SH-SY5Y (cell line): ENCODE results near the gene DTHD1.

Source experiments
- GATA2 ChIP-seq: IDR thresholded peaks from 2 replicates; pipeline ENCODE4 v1.6.1; 2011; ENCODE audit warnings: mild to moderate bottlenecking, low read depth, low read length
- GATA3 ChIP-seq: IDR thresholded peaks from 2 replicates; pipeline ENCODE4 v1.6.1; 2011; ENCODE audit warnings: low read depth, mild to moderate bottlenecking, low read length, moderate library complexity

DTHD1 gene

DNA sequence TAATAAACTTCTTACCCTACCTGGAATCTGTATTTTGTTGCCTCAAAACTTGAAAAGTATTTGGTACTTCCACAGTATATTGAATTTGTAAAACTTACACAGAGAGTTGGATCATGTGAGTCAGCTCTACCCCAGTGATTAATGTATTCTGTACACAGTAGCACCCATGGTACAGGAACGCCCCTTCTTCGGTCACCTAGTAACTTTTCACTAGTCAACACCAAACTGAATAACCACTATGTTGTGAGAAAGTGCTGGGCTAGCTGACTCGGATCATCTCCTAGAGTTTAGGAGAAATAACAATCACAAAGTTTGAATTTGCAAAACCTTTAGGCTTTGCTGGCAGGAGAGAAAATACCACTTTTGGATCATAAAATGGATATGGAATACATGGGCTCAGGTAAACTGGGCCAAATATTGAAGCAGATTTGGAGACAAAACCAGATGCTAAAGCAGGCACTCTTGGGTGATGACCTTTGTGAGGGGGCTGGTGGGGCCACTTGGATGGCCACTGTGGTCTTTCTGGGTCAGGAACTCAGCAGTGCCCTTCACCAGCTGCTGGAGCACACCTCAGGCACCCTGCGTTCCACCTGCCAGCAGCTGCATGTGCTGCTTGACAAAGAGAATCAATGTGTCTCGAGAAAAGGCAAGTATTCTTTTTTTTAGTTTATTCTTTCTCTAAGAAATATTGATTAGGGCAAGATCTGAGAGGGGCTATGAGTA is at the start of gene DTHD1:
Gene DTHD1 (plus strand): TSS at position 233 of the 723 bp plus-strand sequence. CDS start 143 bp downstream, at position 376.
- TF ChIP-seq GATA3 (no peak), GATA2 (no peak)

DNA sequence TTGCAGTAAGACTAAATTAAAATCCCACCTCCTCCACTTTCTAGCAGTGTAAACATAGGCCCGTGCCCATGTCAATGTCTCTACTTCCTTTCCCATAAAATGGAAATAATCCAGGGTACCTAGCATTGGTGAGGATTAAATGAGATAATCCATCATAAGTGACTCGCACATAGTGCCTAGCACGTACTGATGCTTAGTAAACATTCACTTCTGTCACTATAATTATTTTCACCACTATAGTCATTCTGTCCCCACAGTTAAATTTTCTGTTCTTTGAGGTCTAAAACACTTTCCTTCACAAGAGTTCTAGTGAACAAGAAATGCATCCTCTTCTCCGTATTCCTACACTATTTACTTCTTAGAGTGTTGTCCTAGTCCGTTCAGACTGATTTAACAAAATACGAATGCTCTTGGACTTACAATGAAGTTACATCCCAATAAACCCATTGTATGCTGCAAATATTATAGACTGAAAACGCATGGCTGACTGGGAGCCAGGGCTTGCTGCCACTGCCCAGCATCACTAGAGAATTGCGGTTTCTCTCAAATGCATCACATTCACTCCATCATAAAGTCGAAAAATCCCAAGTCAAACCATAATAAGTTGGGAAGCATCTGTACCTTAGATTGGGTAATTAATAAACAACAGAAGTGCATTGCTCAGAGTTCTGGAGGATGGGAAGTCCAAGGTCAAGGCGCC is 47.7 kb upstream of the DTHD1 start:
- TF ChIP-seq GATA3 = no peak
- TF ChIP-seq GATA2 = no peak

DNA sequence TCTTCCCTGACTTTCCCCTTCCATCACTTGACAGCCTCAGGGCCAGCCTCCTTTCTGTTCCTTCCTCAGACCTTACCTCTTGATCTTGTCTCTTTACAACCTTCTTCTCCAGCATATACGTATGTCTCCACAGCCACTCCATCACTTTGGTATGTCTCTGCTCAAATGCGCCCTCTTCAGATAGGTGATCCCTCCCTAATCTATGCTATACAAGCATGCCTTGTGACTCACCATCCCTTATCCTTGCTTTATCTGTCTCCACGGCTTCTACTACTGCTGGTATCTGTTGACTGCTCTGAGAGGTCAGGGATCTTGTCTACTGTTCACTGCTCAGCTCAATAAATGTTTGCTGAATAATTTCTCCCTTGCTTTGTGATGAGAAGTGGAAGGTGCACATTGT is 46.1 kb upstream of the DTHD1 start:
- no peak for TF ChIP-seq GATA2
- no peak for TF ChIP-seq GATA3

GRCh38 chr4:36236159-36236558 is 45.3 kb upstream of the DTHD1 start:
- no peak for TF ChIP-seq GATA3
- no peak for TF ChIP-seq GATA2

GRCh38 chr4:36237366-36238313 is 43.8 kb upstream of the DTHD1 start:
- no peak for TF ChIP-seq GATA2
- no peak for TF ChIP-seq GATA3

DNA sequence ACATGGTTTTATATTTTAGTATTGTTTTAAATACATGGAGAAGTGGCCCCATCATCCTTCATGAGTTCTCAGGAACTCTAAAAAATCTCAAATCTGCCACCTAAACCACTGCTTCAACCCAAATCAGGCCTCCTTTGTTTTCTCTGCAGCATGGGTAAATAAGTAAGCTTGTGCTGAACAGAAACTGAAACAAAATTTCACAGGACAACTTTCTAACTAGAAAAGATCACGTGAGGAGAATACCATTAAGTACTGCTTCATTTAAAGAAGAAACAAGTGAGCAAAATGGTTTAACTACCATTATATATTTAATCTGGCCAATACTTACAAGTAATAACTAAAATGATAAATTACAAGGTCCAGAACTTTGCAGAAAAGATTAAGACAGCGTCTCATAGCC is 39.6 kb upstream of the DTHD1 start:
- no peak for TF ChIP-seq GATA3
- TF ChIP-seq GATA2 = no peak

GRCh38 chr4:36242629-36243354 is 38.6 kb upstream of the DTHD1 start:
- TF ChIP-seq GATA2 (no peak), GATA3 (no peak)

DNA sequence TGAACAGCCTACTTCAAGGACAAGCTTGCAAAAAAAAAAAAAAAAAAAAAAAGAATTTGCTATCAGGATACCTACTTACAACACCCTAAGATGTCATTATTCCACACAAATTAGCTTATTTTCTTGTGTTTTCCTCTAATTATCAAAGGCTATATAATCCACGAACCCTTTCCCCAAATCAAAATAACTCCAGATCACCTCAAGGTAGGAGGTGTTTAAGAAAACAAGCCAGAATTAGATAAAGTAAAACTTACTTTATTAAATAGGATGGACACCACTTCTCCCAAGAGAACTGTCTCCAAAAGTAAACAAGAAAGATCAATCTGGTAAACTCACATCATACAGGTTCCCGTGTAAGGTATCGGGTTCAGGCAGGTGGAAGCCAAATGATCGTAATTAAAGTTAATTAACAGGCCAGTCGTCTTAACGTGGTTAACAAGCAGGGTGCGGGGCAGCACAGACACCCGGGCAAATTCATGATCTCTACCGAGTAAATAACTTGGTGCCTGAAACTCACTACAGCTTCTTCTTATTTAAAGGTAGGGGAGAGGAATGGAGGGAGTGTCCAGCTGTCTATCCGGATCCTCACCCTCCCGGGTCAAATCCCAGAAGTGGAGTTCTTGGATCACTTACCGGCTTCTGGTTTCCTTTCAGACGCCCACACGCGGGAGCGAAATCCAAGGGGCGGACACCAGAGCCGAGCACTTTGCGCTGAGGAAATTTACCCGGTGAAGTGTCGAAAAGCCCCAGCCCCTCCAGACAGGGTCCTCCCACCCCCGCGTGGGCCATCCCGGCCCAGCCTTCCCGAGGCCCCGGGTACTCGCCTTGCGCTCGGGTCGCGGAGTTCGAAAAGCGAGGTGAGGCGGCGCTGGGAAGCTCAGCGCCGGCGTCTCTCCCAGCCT is 37.8 kb upstream of the DTHD1 start:
- TF ChIP-seq GATA3 (no peak), GATA2 (no peak)

DNA sequence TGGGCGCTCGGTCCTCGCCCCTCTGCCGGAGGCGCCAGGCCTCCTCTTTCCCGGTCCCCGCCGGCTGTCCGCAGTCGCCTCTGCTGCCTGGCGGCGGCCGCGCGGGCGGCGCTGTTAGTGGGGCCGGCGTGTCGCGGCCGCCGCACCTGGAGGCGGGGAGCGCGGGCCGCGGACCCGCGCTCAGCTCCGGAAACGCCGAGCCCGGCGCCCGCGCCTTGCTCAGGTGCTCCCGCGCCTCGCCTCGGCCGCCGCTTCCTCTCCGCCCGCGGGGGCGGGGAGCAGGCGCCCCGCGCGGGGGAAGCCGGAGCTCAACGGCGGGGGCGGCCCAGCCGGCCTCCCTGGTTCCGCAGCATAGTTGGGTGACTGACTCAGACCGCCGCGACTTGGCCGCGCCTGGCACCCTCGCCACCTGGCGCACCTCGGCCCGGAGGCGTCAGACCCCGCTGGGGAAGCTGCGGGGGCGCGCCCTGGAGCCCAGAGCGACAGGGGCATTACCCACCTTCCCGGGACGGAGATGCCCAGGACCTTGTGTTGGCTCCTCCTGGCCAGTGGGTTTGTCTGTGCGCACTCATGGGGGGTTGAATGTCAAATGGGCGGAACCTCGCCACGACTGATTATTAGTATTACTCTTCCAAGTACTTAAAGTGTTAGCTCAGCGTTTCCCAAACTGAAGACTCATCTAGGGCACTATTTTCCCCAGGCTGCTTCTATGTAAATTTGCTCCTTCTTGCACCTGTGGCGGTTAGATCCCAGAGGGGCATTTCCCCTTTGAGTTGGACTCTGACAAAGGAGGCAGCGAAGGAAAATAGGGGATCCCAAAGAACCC is 36.9 kb upstream of the DTHD1 start, which contains the start of gene ARAP2:
Gene ARAP2 (minus strand): TSS at position 258 of the 826 bp plus-strand sequence. CDS start 15,028 bp downstream, outside the sequence.
- TF ChIP-seq GATA3 (no peak), GATA2 (no peak)

GRCh38 chr4:36249610-36250009 is 31.8 kb upstream of the DTHD1 start:
- TF ChIP-seq GATA3 = no peak
- TF ChIP-seq GATA2 = no peak

DNA sequence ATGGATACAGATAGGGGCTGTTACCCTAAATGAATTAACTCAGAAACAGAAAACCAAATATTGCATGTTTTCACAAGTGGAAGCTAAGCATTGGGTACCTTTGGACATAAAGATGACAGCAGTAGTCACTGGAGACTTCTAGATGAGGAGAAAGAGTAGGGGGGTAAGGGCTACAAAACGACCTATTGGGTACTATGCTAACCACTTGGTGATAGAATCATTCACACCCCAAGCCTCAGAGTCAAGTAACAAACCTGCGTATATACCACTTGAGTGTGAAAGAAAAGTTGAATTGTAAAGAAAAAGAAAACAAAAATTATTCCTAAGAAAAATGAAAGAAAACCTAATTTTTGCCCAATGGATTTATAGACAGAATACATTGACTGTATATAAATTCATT is 29.4 kb upstream of the DTHD1 start:
- TF ChIP-seq GATA3 (no peak), GATA2 (no peak)

GRCh38 chr4:36254371-36254770 is 27.0 kb upstream of the DTHD1 start:
- TF ChIP-seq GATA3 = no peak
- no peak for TF ChIP-seq GATA2
